Transverse colon (tissue), 4 donors: ENCODE measurements around the gene CALML3.

ENCODE experiments used
- EP300 ChIP-seq: sonication (generic); formaldehyde crosslinking; IDR thresholded peaks from one replicate; pipeline ENCODE4 v1.6.1; 2017; ENCODE audit warnings: antibody characterized with exemption, low read depth
- POLR2A ChIP-seq: fragments of 450-650 bp; IDR thresholded peaks from one replicate; pipeline ENCODE4 v1.6.1; 2016; ENCODE audit warnings: antibody characterized with exemption, mild to moderate bottlenecking, moderate library complexity
- POLR2AphosphoS5 ChIP-seq, 3 donors: sonication (generic); formaldehyde crosslinking; IDR thresholded peaks; one replicate each; pipeline ENCODE4 v1.6.1; 2016; ENCODE audit warnings: antibody characterized with exemption in 3 of 3
- TF ChIP-seq, protein P1 (sequence below), 5 experiments: fragments of 200-600 bp in 3 of 5; fragments of 450-650 bp in 2 of 5; sonication (generic) in 3 of 5; IDR thresholded peaks; 1 replicate in 2 of 5; 2 replicates in 3 of 5; pipeline ENCODE4 v1.5.1; 2016 to 2017; ENCODE audit warnings: antibody characterized with exemption in 5 of 5, inconsistent platforms in 3 of 5, mild to moderate bottlenecking in 2 of 5, moderate library complexity in 1 of 5

- no peak for TF ChIP-seq EP300
- TF ChIP-seq POLR2AphosphoS5 (IDR thresholded peaks at IDR 0.05) = no peak
- TF ChIP-seq, protein P1, sequence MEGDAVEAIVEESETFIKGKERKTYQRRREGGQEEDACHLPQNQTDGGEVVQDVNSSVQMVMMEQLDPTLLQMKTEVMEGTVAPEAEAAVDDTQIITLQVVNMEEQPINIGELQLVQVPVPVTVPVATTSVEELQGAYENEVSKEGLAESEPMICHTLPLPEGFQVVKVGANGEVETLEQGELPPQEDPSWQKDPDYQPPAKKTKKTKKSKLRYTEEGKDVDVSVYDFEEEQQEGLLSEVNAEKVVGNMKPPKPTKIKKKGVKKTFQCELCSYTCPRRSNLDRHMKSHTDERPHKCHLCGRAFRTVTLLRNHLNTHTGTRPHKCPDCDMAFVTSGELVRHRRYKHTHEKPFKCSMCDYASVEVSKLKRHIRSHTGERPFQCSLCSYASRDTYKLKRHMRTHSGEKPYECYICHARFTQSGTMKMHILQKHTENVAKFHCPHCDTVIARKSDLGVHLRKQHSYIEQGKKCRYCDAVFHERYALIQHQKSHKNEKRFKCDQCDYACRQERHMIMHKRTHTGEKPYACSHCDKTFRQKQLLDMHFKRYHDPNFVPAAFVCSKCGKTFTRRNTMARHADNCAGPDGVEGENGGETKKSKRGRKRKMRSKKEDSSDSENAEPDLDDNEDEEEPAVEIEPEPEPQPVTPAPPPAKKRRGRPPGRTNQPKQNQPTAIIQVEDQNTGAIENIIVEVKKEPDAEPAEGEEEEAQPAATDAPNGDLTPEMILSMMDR (IDR thresholded peaks at IDR 0.05) = no peak
- no peak for TF ChIP-seq POLR2A
Observed at GRCh38 chr10:5518143-5518542, 6.6 kb upstream of the CALML3 start.
